GM23338 (cell line): ENCODE data around the gene UBE3A.

Source experiments
- CTCF ChIP-seq, 2 experiments: fragments of 200-600 bp in 1 of 2; sonication (generic) in 1 of 2; conservative IDR thresholded peaks; 2 replicates each; pipeline versions ENCODE4 v1.5.1 to v1.6.1; 2016 to 2017; ENCODE audit warnings: antibody characterized with exemption in 2 of 2, low read depth in 2 of 2, mild to moderate bottlenecking in 2 of 2, moderate library complexity in 1 of 2
- REST ChIP-seq: IDR thresholded peaks from one replicate; pipeline ENCODE4 v1.6.1; 2018; ENCODE audit warnings: antibody characterized with exemption; ENCODE audit not compliant: unreplicated experiment
- ZNF331 ChIP-seq: fragments of 250-450 bp; sonication (Bioruptor Pico); IDR thresholded peaks from 2 replicates; pipeline ENCODE4 v1.5.0; 2020; ENCODE audit warnings: low read depth, mild to moderate bottlenecking, moderate library complexity

- TF ChIP-seq REST (no peak), CTCF (conservative IDR thresholded peaks at IDR 0.05; ENCODE audit: low read depth in 2 of 2) (no peak), ZNF331 (CRISPR knock-in tag) (no peak)
Measured at GRCh38 chr15:25469377-25469776, 30.6 kb upstream of the UBE3A start.
